GM10266 (cell line): ENCODE measurements around the gene LRRC8E.
"Not testable (repeated sequence)": the region's sequence is repeated elsewhere in the genome, so short reads cannot be mapped to it uniquely, and the experiment has no call there.

Source experiments
- DNase-seq: peaks from one replicate; pipeline ENCODE4 v3.0.0; 2012; ENCODE audit errors: extremely low spot score
- CTCF ChIP-seq: IDR thresholded peaks from 2 replicates; pipeline ENCODE4 v1.5.1; 2012; ENCODE audit warnings: mild to moderate bottlenecking, low read depth; ENCODE audit not compliant: control insufficient read depth, insufficient read depth; ENCODE audit errors: missing control alignments

Gene LRRC8E

GRCh38 chr19:7914099-7914498, 25.8 kb downstream of the LRRC8E start:
- DNase-seq: no peak
- no peak for TF ChIP-seq CTCF

- TF ChIP-seq CTCF: no peak
- no peak for DNase-seq
Measured at GRCh38 chr19:7914598-7915045, 26.3 kb downstream of the LRRC8E start, which contains the start of gene TGFBR3L. TSS of gene TGFBR3L (plus strand) at chr19:7914830.

- DNase-seq: peak; percentile 42
- TF ChIP-seq CTCF: no peak
Measured at GRCh38 chr19:7915250-7916102, 27.2 kb downstream of the LRRC8E start.

- TF ChIP-seq CTCF: no peak
Measured at GRCh38 chr19:7916103-7916954, 28.0 kb downstream of the LRRC8E start.

GRCh38 chr19:7916955-7917266, 28.6 kb downstream of the LRRC8E start:
- TF ChIP-seq CTCF: no peak
- no peak for DNase-seq

More at GRCh38 chr19:7916103-7916954, 28.0 kb downstream of the LRRC8E start:
- DNase-seq: peak; percentile 68

- DNase-seq: peak; percentile 84
- peak; percentile 60 for TF ChIP-seq CTCF
Measured at GRCh38 chr19:7917267-7918061, 29.2 kb downstream of the LRRC8E start.

- not testable (repeated sequence) for DNase-seq
Measured at GRCh38 chr19:7918062-7918614, 29.8 kb downstream of the LRRC8E start.
